ENCODE results near the gene RCOR3. TPM values are rescaled to one million over a fixed set of nuclear protein-coding genes. Genes with fewer than 3 reads are reported as not detected.

The RCOR3 gene
- 52.3 TPM for total RNA-seq
- long read RNA-seq, transcript RCOR3-204 (11 exons, 1,827 nt), result minor isoform, 5 of 45 reads
- long read RNA-seq, transcript RCOR3-202 (11 exons, 2,525 nt), result major isoform, 11 of 45 reads
- long read RNA-seq, partial matches to known transcripts, result 9 of 45 reads
- long read RNA-seq, other reads (novel, unspliced or antisense), result 15 of 45 reads

GRCh38 chr1:211258756-211259637 is at the start of gene RCOR3:
Gene RCOR3, plus strand, starts transcription at chr1:211259366. Its CDS starts 195 bp downstream, at chr1:211259561.
- H3K4me3 ChIP-seq, result peak within 1 kb of the TSS; percentile 79
- peak; percentile 94 to 97 for ATAC-seq
- H3K4me1 ChIP-seq, result peaks cover 21% of the 10 kb centered on the region
- no peaks in the 10 kb centered on the region for H3K9me3 ChIP-seq
- H3K36me3 ChIP-seq, result peaks cover 12% of the 10 kb centered on the region
- H3K27ac ChIP-seq, result peak within 1 kb of the TSS; percentile 97
- intact Hi-C loops (cut with DNase I), result no loop called here
- peak; percentile 97 for DNase-seq
- TF ChIP-seq, protein P1, sequence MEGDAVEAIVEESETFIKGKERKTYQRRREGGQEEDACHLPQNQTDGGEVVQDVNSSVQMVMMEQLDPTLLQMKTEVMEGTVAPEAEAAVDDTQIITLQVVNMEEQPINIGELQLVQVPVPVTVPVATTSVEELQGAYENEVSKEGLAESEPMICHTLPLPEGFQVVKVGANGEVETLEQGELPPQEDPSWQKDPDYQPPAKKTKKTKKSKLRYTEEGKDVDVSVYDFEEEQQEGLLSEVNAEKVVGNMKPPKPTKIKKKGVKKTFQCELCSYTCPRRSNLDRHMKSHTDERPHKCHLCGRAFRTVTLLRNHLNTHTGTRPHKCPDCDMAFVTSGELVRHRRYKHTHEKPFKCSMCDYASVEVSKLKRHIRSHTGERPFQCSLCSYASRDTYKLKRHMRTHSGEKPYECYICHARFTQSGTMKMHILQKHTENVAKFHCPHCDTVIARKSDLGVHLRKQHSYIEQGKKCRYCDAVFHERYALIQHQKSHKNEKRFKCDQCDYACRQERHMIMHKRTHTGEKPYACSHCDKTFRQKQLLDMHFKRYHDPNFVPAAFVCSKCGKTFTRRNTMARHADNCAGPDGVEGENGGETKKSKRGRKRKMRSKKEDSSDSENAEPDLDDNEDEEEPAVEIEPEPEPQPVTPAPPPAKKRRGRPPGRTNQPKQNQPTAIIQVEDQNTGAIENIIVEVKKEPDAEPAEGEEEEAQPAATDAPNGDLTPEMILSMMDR (IDR thresholded peaks at IDR 0.05), result peak; percentile 62
- no peaks in the 10 kb centered on the region for H3K27me3 ChIP-seq (ENCODE audit: low read depth)

DNA sequence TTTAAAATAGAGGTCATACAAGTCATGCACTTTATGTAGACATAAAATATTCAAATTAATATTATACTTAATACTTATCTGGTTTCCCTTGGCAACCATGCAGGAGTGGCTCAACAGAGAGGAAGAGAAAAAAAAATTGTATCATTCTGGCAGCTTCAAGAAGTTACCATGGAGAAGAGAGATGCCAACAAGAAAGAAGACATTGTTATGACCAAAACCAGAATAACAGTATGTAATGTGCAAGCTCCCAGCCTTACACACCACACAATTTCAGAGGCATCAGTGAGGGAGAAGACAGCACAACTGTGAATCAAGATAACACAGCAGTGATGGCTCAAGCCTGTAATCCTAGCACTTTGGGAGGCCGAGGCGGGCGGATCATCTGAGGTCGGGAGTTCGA is 49.1 kb upstream of the RCOR3 start:
- Histone ChIP-seq H3K4me1 (no peaks in the 10 kb centered on the region), H3K36me3 (no peaks in the 10 kb centered on the region), H3K9me3 (peaks cover 4% of the 10 kb centered on the region), H3K4me3 (no peak overlapping the region), H3K27ac (no peak overlapping the region), H3K27me3 (ENCODE audit: low read depth) (no peaks in the 10 kb centered on the region)
- ATAC-seq (no peak), DNase-seq (no peak)
- TF ChIP-seq, protein P1 (IDR thresholded peaks at IDR 0.05), result no peak
- intact Hi-C loops (cut with DNase I), result no loop called here

GRCh38 chr1:211210965-211211364 is 48.2 kb upstream of the RCOR3 start:
- DNase-seq (no peak), ATAC-seq (no peak)
- Histone ChIP-seq H3K36me3 (no peaks in the 10 kb centered on the region), H3K27ac (no peak overlapping the region), H3K27me3 (ENCODE audit: low read depth) (no peaks in the 10 kb centered on the region), H3K4me3 (no peak overlapping the region), H3K4me1 (no peaks in the 10 kb centered on the region), H3K9me3 (peaks cover 4% of the 10 kb centered on the region)
- intact Hi-C loops (cut with DNase I), result no loop called here
- TF ChIP-seq, protein P1 (IDR thresholded peaks at IDR 0.05), result no peak

GRCh38 chr1:211213702-211214101 is 45.5 kb upstream of the RCOR3 start:
- DNase-seq, result no peak
- Histone ChIP-seq H3K27me3 (ENCODE audit: low read depth) (no peaks in the 10 kb centered on the region), H3K9me3 (no peaks in the 10 kb centered on the region), H3K4me1 (no peaks in the 10 kb centered on the region), H3K27ac (no peak overlapping the region), H3K4me3 (no peak overlapping the region), H3K36me3 (no peaks in the 10 kb centered on the region)
- intact Hi-C loops (cut with DNase I), result no loop called here
- no peak for ATAC-seq
- TF ChIP-seq, protein P1 (IDR thresholded peaks at IDR 0.05), result no peak

GRCh38 chr1:211215577-211215976 is 43.6 kb upstream of the RCOR3 start:
- no peak overlapping the region for H3K4me3 ChIP-seq
- no peak for ATAC-seq
- H3K27ac ChIP-seq, result no peak overlapping the region
- intact Hi-C loops (cut with DNase I), result no loop called here
- no peak for DNase-seq
- no peaks in the 10 kb centered on the region for H3K4me1 ChIP-seq
- H3K36me3 ChIP-seq, result no peaks in the 10 kb centered on the region
- no peaks in the 10 kb centered on the region for H3K27me3 ChIP-seq (ENCODE audit: low read depth)
- no peaks in the 10 kb centered on the region for H3K9me3 ChIP-seq
- TF ChIP-seq, protein P1 (IDR thresholded peaks at IDR 0.05), result no peak

All from lower lobe of right lung (tissue), 2 donors.